Measurements from ENCODE around the gene ARRB1. TPM values are rescaled to one million over a fixed set of nuclear protein-coding genes. Genes with fewer than 3 reads are reported as not detected.

Gene ARRB1
- total and polyA plus RNA-seq, 2 of the 13 experiments (the other 11 are each of a cell fraction or from before 2014, with no cell fraction given): 22.5 to 35.7 TPM

DNA sequence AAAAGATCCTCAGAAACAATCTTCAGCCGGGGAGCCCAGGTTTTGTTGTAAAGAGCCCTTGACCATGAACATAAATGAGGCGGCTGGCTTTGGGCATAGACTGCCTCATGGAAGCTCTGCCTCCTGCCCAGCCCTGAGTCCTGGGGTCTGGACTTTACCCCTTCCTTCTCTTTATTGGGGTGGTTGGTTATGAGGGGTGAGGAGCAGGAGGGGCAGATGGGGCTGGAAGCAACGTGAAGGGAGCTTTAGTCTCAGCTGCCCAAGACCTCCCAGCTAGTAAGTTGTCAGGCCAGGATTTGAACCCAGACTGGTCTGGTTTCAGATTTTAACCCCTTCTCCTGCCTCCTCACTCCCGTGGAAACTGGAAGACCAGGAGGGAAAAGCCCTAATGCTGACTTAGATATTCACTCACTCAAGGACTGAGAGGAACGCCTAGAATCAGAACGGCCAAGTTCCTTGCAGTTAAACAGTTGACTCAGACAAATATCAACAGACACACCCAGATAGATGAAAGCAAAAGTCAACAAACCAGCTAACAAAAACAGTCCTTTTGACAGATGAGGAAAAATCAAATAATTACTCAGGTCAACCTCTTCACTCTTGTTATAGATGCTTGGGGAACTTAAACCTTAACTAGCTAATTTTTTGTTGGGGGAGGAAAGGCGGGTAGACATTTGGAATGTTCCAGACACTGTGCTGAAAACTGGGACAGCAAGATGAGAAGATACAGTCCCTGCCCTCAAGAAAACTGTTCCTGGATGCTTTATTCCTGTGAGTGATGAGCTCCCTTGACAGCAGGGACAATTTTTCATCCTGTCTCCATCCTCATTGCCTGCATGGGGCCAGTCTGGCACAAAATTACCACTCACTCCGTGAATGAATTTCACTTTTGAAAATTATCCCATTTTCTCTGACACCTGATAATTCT lies 20.8 kb upstream of the ARRB1 start (continued):
- TF ChIP-seq ZFP37 (CRISPR knock-in tag; IDR thresholded peaks at IDR 0.05; ENCODE audit: borderline replicate concordance) (no peak), ZFY (CRISPR knock-in tag; IDR thresholded peaks at IDR 0.05) (no peak), HDAC6 (IDR thresholded peaks at IDR 0.05; ENCODE audit: low read depth, low read length) (no peak), ZBTB46 (CRISPR knock-in tag; IDR thresholded peaks at IDR 0.05; ENCODE audit: borderline replicate concordance) (no peak), ZNF564 (CRISPR knock-in tag; IDR thresholded peaks at IDR 0.05) (no peak), ZNF101 (CRISPR knock-in tag; IDR thresholded peaks at IDR 0.05; ENCODE audit: borderline replicate concordance, low read depth) (no peak), ZNF790 (CRISPR knock-in tag; IDR thresholded peaks at IDR 0.05; ENCODE audit: borderline replicate concordance) (no peak), XRCC5 (optimal IDR thresholded peaks at IDR 0.05; ENCODE audit: low read length) (no peak), ZFP36L2 (CRISPR knock-in tag; IDR thresholded peaks at IDR 0.05) (no peak), DPF2 (CRISPR knock-in tag; IDR thresholded peaks at IDR 0.05; ENCODE audit: borderline replicate concordance, low read depth) (no peak), YEATS4 (CRISPR knock-in tag; IDR thresholded peaks at IDR 0.05; ENCODE audit: borderline replicate concordance) (no peak), ZNF337 (CRISPR knock-in tag; IDR thresholded peaks at IDR 0.05; ENCODE audit: borderline replicate concordance, low read depth) (no peak), MED1 (CRISPR knock-in tag; IDR thresholded peaks at IDR 0.05) (no peak), ISL2 (CRISPR knock-in tag; IDR thresholded peaks at IDR 0.05) (0 out of 2 replicates have a peak, but pooled peaks have one; percentile 41), ZSCAN29 (CRISPR knock-in tag; conservative IDR thresholded peaks at IDR 0.05) (no peak), SNAPC2 (CRISPR knock-in tag; IDR thresholded peaks at IDR 0.05) (no peak), HNRNPLL (IDR thresholded peaks at IDR 0.05; ENCODE audit: low read depth, low read length, poor library complexity, severe bottlenecking) (no peak), RFX5 (IDR thresholded peaks at IDR 0.05; ENCODE audit: low read depth, low read length) (no peak), ZNF530 (CRISPR knock-in tag; IDR thresholded peaks at IDR 0.05; ENCODE audit: low read depth) (no peak), RBFOX2 (IDR thresholded peaks at IDR 0.05; ENCODE audit: low read depth, low read length) (no peak), ZNF44 (CRISPR knock-in tag; IDR thresholded peaks at IDR 0.05) (no peak), ARID5B (CRISPR knock-in tag; IDR thresholded peaks at IDR 0.05) (peak; percentile 92)
- TF ChIP-seq, protein P1, sequence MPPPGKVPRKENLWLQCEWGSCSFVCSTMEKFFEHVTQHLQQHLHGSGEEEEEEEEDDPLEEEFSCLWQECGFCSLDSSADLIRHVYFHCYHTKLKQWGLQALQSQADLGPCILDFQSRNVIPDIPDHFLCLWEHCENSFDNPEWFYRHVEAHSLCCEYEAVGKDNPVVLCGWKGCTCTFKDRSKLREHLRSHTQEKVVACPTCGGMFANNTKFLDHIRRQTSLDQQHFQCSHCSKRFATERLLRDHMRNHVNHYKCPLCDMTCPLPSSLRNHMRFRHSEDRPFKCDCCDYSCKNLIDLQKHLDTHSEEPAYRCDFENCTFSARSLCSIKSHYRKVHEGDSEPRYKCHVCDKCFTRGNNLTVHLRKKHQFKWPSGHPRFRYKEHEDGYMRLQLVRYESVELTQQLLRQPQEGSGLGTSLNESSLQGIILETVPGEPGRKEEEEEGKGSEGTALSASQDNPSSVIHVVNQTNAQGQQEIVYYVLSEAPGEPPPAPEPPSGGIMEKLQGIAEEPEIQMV (CRISPR knock-in tag; IDR thresholded peaks at IDR 0.05; ENCODE audit: low read depth): no peak
